Skeletal muscle tissue (tissue), 4 donors: ENCODE measurements around the gene AATK. TPM values are rescaled to one million over a fixed set of nuclear protein-coding genes. Genes with fewer than 3 reads are reported as not detected.
A peak's percentile ranks its signal among the peaks of the same experiment; 100 is the strongest.

Source experiments
- H3K27ac ChIP-seq: one replicate; pipeline ENCODE4 v1.7.0; 2013; ENCODE audit warnings: mild to moderate bottlenecking, low read depth, low read length, inconsistent platforms
- H3K27me3 ChIP-seq, 3 donors: one replicate each; pipeline ENCODE4 v1.7.0; 2013; ENCODE audit warnings: low read length in 3 of 3; ENCODE audit not compliant: control insufficient read depth in 3 of 3, insufficient read depth in 3 of 3
- H3K36me3 ChIP-seq, 3 donors: one replicate each; pipeline ENCODE4 v1.7.0; 2013; ENCODE audit warnings: low read length in 3 of 3; ENCODE audit not compliant: control insufficient read depth in 3 of 3, insufficient read depth in 3 of 3
- H3K4me1 ChIP-seq, 3 donors: one replicate each; pipeline ENCODE4 v1.7.0; 2013; ENCODE audit warnings: low read length in 3 of 3, mild to moderate bottlenecking in 3 of 3; ENCODE audit not compliant: control insufficient read depth in 3 of 3, insufficient read depth in 3 of 3
- H3K4me3 ChIP-seq, 3 donors: one replicate each; pipeline ENCODE4 v1.7.0; 2013; ENCODE audit warnings: low read length in 3 of 3
- H3K9ac ChIP-seq, 3 donors: one replicate each; pipeline ENCODE4 v1.7.0; 2013; ENCODE audit warnings: low read length in 3 of 3, mild to moderate bottlenecking in 3 of 3, moderate library complexity in 2 of 3, low read depth in 1 of 3
- H3K9me3 ChIP-seq, 3 donors: one replicate each; pipeline ENCODE4 v1.7.0; 2013; ENCODE audit warnings: low read length in 3 of 3; ENCODE audit not compliant: control insufficient read depth in 3 of 3
- total RNA-seq: library from RNA; depleted of rRNA; stranded (reverse); fragments of >200 nt; gene quantifications from one replicate; pipeline ENCODE4 v1.2.3, GENCODE V29; 2014
- donor health status: Osteomylitis.

AATK gene
- total RNA-seq, 1 donor from 2014 or later = 10.4 TPM

GRCh38 chr17:81163703-81164370 lies 2.2 kb downstream of the AATK start:
- Histone ChIP-seq H3K9ac (no peak overlapping the region), H3K27me3 (peaks cover 32 to 54% (median 43%) of the 10 kb centered on the region in 3 donors), H3K4me3 (no peak overlapping the region), H3K9me3 (no peaks in the 10 kb centered on the region), H3K4me1 (peaks cover 0 to 6% (median 0%) of the 10 kb centered on the region in 3 donors), H3K36me3 (no peaks in the 10 kb centered on the region), H3K27ac (no peak overlapping the region)

- H3K9ac ChIP-seq = no peak overlapping the region
- peaks cover 0 to 6% (median 0%) of the 10 kb centered on the region in 3 donors for H3K4me1 ChIP-seq
- H3K36me3 ChIP-seq = no peaks in the 10 kb centered on the region
- H3K9me3 ChIP-seq = no peaks in the 10 kb centered on the region
- no peak overlapping the region for H3K27ac ChIP-seq
- no peak overlapping the region for H3K4me3 ChIP-seq
- H3K27me3 ChIP-seq = peaks cover 32 to 56% (median 43%) of the 10 kb centered on the region in 3 donors
These were observed 2.8 kb downstream of the AATK start for GRCh38 chr17:81163051-81163695.

GRCh38 chr17:81162491-81162890 lies 3.5 kb downstream of the AATK start:
- no peak overlapping the region for H3K4me3 ChIP-seq
- H3K9ac ChIP-seq = no peak overlapping the region
- no peaks in the 10 kb centered on the region for H3K36me3 ChIP-seq
- no peaks in the 10 kb centered on the region for H3K9me3 ChIP-seq
- peaks cover 26 to 49% (median 36%) of the 10 kb centered on the region in 3 donors for H3K27me3 ChIP-seq
- peaks cover 0 to 6% (median 0%) of the 10 kb centered on the region in 3 donors for H3K4me1 ChIP-seq
- no peak overlapping the region for H3K27ac ChIP-seq

- no peak overlapping the region for H3K9ac ChIP-seq
- peaks cover 0 to 6% (median 0%) of the 10 kb centered on the region in 3 donors for H3K4me1 ChIP-seq
- H3K36me3 ChIP-seq = no peaks in the 10 kb centered on the region
- no peak overlapping the region for H3K27ac ChIP-seq
- peaks cover 20 to 48% (median 31%) of the 10 kb centered on the region in 3 donors for H3K27me3 ChIP-seq
- no peaks in the 10 kb centered on the region for H3K9me3 ChIP-seq
- H3K4me3 ChIP-seq = no peak overlapping the region
These were observed 4.0 kb downstream of the AATK start for GRCh38 chr17:81161972-81162371.

- H3K4me1 ChIP-seq = peaks cover 0 to 6% (median 0%) of the 10 kb centered on the region in 3 donors
- no peaks in the 10 kb centered on the region for H3K36me3 ChIP-seq
- H3K4me3 ChIP-seq = no peak overlapping the region
- H3K9me3 ChIP-seq = no peaks in the 10 kb centered on the region
- peaks cover 16 to 44% (median 27%) of the 10 kb centered on the region in 3 donors for H3K27me3 ChIP-seq
- no peak overlapping the region for H3K9ac ChIP-seq
- H3K27ac ChIP-seq = no peak overlapping the region
These were observed 4.5 kb downstream of the AATK start for GRCh38 chr17:81161536-81161935.

- Histone ChIP-seq H3K36me3 (no peaks in the 10 kb centered on the region), H3K27me3 (peaks cover 15 to 43% (median 25%) of the 10 kb centered on the region in 3 donors), H3K27ac (no peak overlapping the region), H3K4me1 (peaks cover 0 to 6% (median 0%) of the 10 kb centered on the region in 3 donors), H3K9me3 (no peaks in the 10 kb centered on the region), H3K4me3 (no peak overlapping the region), H3K9ac (no peak overlapping the region)
These were observed 5.1 kb downstream of the AATK start for GRCh38 chr17:81160747-81161453.

GRCh38 chr17:81160306-81160705 lies 5.7 kb downstream of the AATK start:
- H3K27ac ChIP-seq = no peak overlapping the region
- peak overlapping the region in 1 of 3 donors; percentile 38 for H3K9ac ChIP-seq
- H3K4me1 ChIP-seq = peaks cover 0 to 3% (median 0%) of the 10 kb centered on the region in 3 donors

GRCh38 chr17:81159611-81160265 lies 6.3 kb downstream of the AATK start:
- H3K4me1 ChIP-seq = peaks cover 0 to 3% (median 0%) of the 10 kb centered on the region in 3 donors
- H3K4me3 ChIP-seq = no peak overlapping the region
- H3K36me3 ChIP-seq = no peaks in the 10 kb centered on the region
- H3K9ac ChIP-seq = no peak overlapping the region
- peaks cover 6 to 33% (median 15%) of the 10 kb centered on the region in 3 donors for H3K27me3 ChIP-seq
- H3K9me3 ChIP-seq = no peaks in the 10 kb centered on the region
- H3K27ac ChIP-seq = no peak overlapping the region

More at GRCh38 chr17:81160306-81160705, 5.7 kb downstream of the AATK start:
- Histone ChIP-seq H3K4me3 (no peak overlapping the region), H3K9me3 (no peaks in the 10 kb centered on the region), H3K27me3 (peaks cover 10 to 38% (median 20%) of the 10 kb centered on the region in 3 donors), H3K36me3 (no peaks in the 10 kb centered on the region)

- Histone ChIP-seq H3K9me3 (no peaks in the 10 kb centered on the region), H3K27ac (no peak overlapping the region), H3K9ac (no peak overlapping the region), H3K36me3 (no peaks in the 10 kb centered on the region), H3K4me1 (peaks cover 0 to 3% (median 0%) of the 10 kb centered on the region in 3 donors), H3K27me3 (peaks cover 4 to 25% (median 8%) of the 10 kb centered on the region in 3 donors), H3K4me3 (no peak overlapping the region)
These were observed 7.1 kb downstream of the AATK start for GRCh38 chr17:81158688-81159590.
